ENCODE results near the gene TCERG1.

Gene TCERG1

GRCh38 chr5:146446861-146447733, at the start of gene TCERG1:
Gene TCERG1 (plus strand): TSS chr5:146447333. CDS start chr5:146447350, 17 bp downstream.
- DNase-seq: peak; percentile 100

GRCh38 chr5:146398826-146399225, 48.3 kb upstream of the TCERG1 start:
- no peak for DNase-seq

GRCh38 chr5:146399481-146399880, 47.7 kb upstream of the TCERG1 start:
- DNase-seq: peak; percentile 11

GRCh38 chr5:146400201-146400600, 46.9 kb upstream of the TCERG1 start:
- DNase-seq: no peak

- no peak for DNase-seq
These were observed 46.1 kb upstream of the TCERG1 start for GRCh38 chr5:146401021-146401420.

- no peak for DNase-seq
These were observed 44.2 kb upstream of the TCERG1 start for GRCh38 chr5:146402949-146403348.

- no peak for DNase-seq
These were observed 38.0 kb upstream of the TCERG1 start for GRCh38 chr5:146409054-146409671.

- DNase-seq: no peak
These were observed 36.9 kb upstream of the TCERG1 start for GRCh38 chr5:146410272-146410671.

- DNase-seq: no peak
These were observed 27.4 kb upstream of the TCERG1 start for GRCh38 chr5:146419696-146420095.

GRCh38 chr5:146425023-146425422, 22.1 kb upstream of the TCERG1 start:
- no peak for DNase-seq

- DNase-seq: no peak
These were observed 20.8 kb upstream of the TCERG1 start for GRCh38 chr5:146426305-146426704.

- peak; percentile 40 for DNase-seq
These were observed 20.1 kb upstream of the TCERG1 start for GRCh38 chr5:146426853-146427618.

- no peak for DNase-seq
These were observed 19.5 kb upstream of the TCERG1 start for GRCh38 chr5:146427619-146427997.

- DNase-seq: no peak
These were observed 18.5 kb upstream of the TCERG1 start for GRCh38 chr5:146428658-146429057.

- DNase-seq: no peak
These were observed 6.8 kb upstream of the TCERG1 start for GRCh38 chr5:146440353-146440752.

GRCh38 chr5:146440870-146441495, 6.2 kb upstream of the TCERG1 start:
- no peak for DNase-seq

GRCh38 chr5:146441896-146442295, 5.2 kb upstream of the TCERG1 start:
- DNase-seq: no peak

- DNase-seq: peak; percentile 49
These were observed 724 bp downstream of the TCERG1 start for GRCh38 chr5:146447734-146448380.

- no peak for DNase-seq
These were observed 1.8 kb downstream of the TCERG1 start for GRCh38 chr5:146448783-146449519.

- peak; percentile 63 for DNase-seq
These were observed 2.9 kb downstream of the TCERG1 start for GRCh38 chr5:146450002-146450401.

- DNase-seq: no peak
These were observed 4.3 kb downstream of the TCERG1 start for GRCh38 chr5:146451411-146451810.

- DNase-seq: no peak
These were observed 10.3 kb downstream of the TCERG1 start for GRCh38 chr5:146457431-146457830.
